Measurements from ENCODE around the gene AUTS2.

DNA sequence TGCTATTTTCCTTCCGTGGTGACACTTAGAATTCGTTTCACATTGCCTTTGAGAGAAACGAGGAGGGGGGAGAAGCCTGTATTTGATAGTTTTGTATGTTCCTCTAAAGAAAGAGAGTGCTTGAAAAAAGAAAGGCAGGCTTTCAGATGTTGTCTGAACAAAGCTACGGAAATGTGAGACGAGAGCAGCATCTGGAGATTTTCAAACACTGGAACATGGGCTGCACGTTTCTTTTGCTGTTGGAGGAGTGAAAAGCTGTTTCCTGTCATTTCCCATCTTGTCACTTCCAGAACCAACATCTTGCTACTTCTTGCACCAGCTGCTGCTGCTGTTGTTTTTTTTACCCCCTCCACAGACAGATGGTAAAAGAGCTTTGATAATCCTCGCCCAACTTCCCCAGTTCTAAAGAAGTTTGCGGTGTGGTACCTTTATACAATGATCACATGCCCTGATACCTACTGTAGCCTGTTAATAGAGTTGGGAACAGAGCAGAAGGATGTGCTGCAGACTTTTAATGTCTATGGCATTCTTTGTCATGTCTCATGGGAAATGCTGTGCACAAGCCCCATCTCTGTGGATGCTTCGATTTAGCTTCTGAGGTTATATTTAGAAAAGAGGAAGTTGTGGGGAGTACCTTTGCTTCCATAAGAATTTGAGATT, 408.1 kb downstream of the AUTS2 start:
- TF ChIP-seq, protein P1, sequence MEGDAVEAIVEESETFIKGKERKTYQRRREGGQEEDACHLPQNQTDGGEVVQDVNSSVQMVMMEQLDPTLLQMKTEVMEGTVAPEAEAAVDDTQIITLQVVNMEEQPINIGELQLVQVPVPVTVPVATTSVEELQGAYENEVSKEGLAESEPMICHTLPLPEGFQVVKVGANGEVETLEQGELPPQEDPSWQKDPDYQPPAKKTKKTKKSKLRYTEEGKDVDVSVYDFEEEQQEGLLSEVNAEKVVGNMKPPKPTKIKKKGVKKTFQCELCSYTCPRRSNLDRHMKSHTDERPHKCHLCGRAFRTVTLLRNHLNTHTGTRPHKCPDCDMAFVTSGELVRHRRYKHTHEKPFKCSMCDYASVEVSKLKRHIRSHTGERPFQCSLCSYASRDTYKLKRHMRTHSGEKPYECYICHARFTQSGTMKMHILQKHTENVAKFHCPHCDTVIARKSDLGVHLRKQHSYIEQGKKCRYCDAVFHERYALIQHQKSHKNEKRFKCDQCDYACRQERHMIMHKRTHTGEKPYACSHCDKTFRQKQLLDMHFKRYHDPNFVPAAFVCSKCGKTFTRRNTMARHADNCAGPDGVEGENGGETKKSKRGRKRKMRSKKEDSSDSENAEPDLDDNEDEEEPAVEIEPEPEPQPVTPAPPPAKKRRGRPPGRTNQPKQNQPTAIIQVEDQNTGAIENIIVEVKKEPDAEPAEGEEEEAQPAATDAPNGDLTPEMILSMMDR (IDR thresholded peaks at IDR 0.05): no peak
- no peak for TF ChIP-seq TCF7L2 (IDR thresholded peaks at IDR 0.05; ENCODE audit: low read depth, low read length)

All from Panc1 (cell line).